Measurements from ENCODE around the gene CSF2RB. TPM values are rescaled to one million over a fixed set of nuclear protein-coding genes. Genes with fewer than 3 reads are reported as not detected.

The CSF2RB gene
- total and polyA plus RNA-seq, 10 of the 15 experiments (the other 5 are each of a cell fraction or from before 2014, with no cell fraction given), result 0.82 to 12.5 (median 5.4) TPM

- H3K79me2 ChIP-seq (ENCODE audit: control insufficient read depth, insufficient read depth, low read length), result no peaks in the 10 kb centered on the region
- RAD21 ChIA-PET (ENCODE audit: unreplicated experiment), result interaction anchor here (0.9 to 6.0 kb wide), 3 partner anchors 39 to 224 kb away, joined by 3 to 78 read pairs (median 4); partner anchors contain the start of gene NCF4
- WGBS (ENCODE audit: insufficient coverage, insufficient replicate concordance, low lambda C conversion rate, missing lambda C conversion rate), result 73% methylated on average over 4 of the region's 4 CpGs
- ATAC-seq (no peak), FAIRE-seq (no peak), DNase-seq (ENCODE audit: low read depth, low spot score) (no peak)
- intact Hi-C loops (cut with micrococcal nuclease; ENCODE audit: unreplicated experiment) (no loop called here), in situ Hi-C loops (cut with MboI) (no loop called here)
- H3K27me3 ChIP-seq (replicated peaks in 1 of 2; ENCODE audit: control insufficient read depth in 2 of 2, insufficient read depth in 2 of 2, low read length in 1 of 2), result no peaks in the 10 kb centered on the region
- H2AFZ ChIP-seq (ENCODE audit: control insufficient read depth, low read depth, low read length), result no peak overlapping the region
- no peak for TF ChIP-seq SIX5 (IDR thresholded peaks at IDR 0.05; ENCODE audit: low read depth, low read length, severe bottlenecking)
- TF ChIP-seq KDM1A (IDR thresholded peaks at IDR 0.05; ENCODE audit: borderline replicate concordance), result no peak
- TF ChIP-seq RFX5 (IDR thresholded peaks at IDR 0.05; ENCODE audit: low read depth, low read length), result no peak
- TF ChIP-seq POU2F2 (IDR thresholded peaks at IDR 0.05; ENCODE audit: borderline replicate concordance, low read depth, low read length), result no peak
- TF ChIP-seq BHLHE40 (IDR thresholded peaks at IDR 0.05; ENCODE audit: borderline replicate concordance in 1 of 2, low read depth in 2 of 2, low read length in 1 of 2), result no peak
- no peak for TF ChIP-seq NKRF (conservative IDR thresholded peaks at IDR 0.05)
- TF ChIP-seq CBX3 (IDR thresholded peaks at IDR 0.05; ENCODE audit: borderline replicate concordance, low read depth), result no peak
- no peak for TF ChIP-seq DPF2 (IDR thresholded peaks at IDR 0.05)
- TF ChIP-seq CHD4 (IDR thresholded peaks at IDR 0.05), result no peak
- no peak for TF ChIP-seq BACH1 (IDR thresholded peaks at IDR 0.05; ENCODE audit: borderline replicate concordance)
- no peak for TF ChIP-seq TARDBP (IDR thresholded peaks at IDR 0.05; ENCODE audit: borderline replicate concordance)
- no peak overlapping the region for H3K4me3 ChIP-seq
- CTCF ChIA-PET, result interaction anchor here (1.3 to 3.7 kb wide), 6 partner anchors 11 to 79 kb away, joined by 4 to 26 read pairs (median 11); partner anchors contain the start of gene NCF4
- H4K20me1 ChIP-seq (ENCODE audit: control insufficient read depth, insufficient read depth), result no peaks in the 10 kb centered on the region
- H3K27ac ChIP-seq (ENCODE audit: control insufficient read depth, insufficient read depth), result no peak overlapping the region
- POLR2A ChIA-PET, result interaction anchor here (1.3 to 6.1 kb wide), 3 partner anchors 16 to 39 kb away, joined by 5 to 51 read pairs (median 10); partner anchors contain the start of genes CSF2RB and NCF4
- peaks cover 8% of the 10 kb centered on the region; the same call in 2 of the 3 replicates for H3K9me3 ChIP-seq (replicated peaks; ENCODE audit: control insufficient read depth, insufficient read depth, low read length)
- no TSS peak for BruUV-seq (replicated peaks)
- no peak overlapping the region for H3K9ac ChIP-seq (ENCODE audit: control insufficient read depth, insufficient read depth, low read length)
- no peaks in the 10 kb centered on the region for H3K36me3 ChIP-seq (ENCODE audit: control insufficient read depth in 2 of 2, insufficient read depth in 2 of 2, low read length in 1 of 2)
- SMC1A ChIA-PET (ENCODE audit: uncharacterized antibody, unreplicated experiment), result interaction anchor here (1.1 to 7.8 kb wide), 9 partner anchors 12 to 43 kb away, joined by 3 to 72 read pairs (median 5); partner anchors contain the start of gene NCF4
- peaks cover 33% of the 10 kb centered on the region for H3K4me1 ChIP-seq (ENCODE audit: control insufficient read depth, insufficient read depth, low read length)
- H3K4me2 ChIP-seq (ENCODE audit: control insufficient read depth, insufficient read depth), result no peak overlapping the region
Measured at GRCh38 chr22:36898690-36899089, 14.7 kb upstream of the CSF2RB start.

Data from GM12878 (cell line).